H1 (cell line): ENCODE measurements around the gene SNRNP70. TPM values are rescaled to one million over a fixed set of nuclear protein-coding genes. Genes with fewer than 3 reads are reported as not detected.

ENCODE experiments used
- CTCF ChIA-PET: fragments of 300-600 bp; sonication (Branson Sonifier 250); formaldehyde crosslinking; loops from one replicate; lab custom pipeline; 2021; ENCODE audit not compliant: partially characterized antibody; lab: Charles Lee
- POLR2A ChIA-PET: fragments of 300-600 bp; sonication (Branson Sonifier 250); formaldehyde crosslinking; loops from one replicate; lab custom pipeline; 2021; ENCODE audit warnings: inconsistent platforms; ENCODE audit not compliant: partially characterized antibody; lab: Charles Lee
- DNase-seq, 2 experiments: peaks; one replicate each; pipeline versions ENCODE4 v3.0.0 to v3.0.0-alpha.2; 2010 to 2022; ENCODE audit warnings: low spot score in 2 of 2, low read depth in 1 of 2, mixed read lengths in 1 of 2
- FAIRE-seq: peaks from 2 replicates; lab custom pipeline; 2011; peaks lifted over from hg19 to GRCh38; lab: Jason Lieb, UNC
- H2AFZ ChIP-seq: 2 replicates; pipeline ENCODE4 v1.8.1; 2012; ENCODE audit warnings: low read length, inconsistent platforms
- H2AK5ac ChIP-seq: 2 replicates; pipeline ENCODE4 v1.6.1; 2013; ENCODE audit warnings: low read depth, low read length
- H2BK120ac ChIP-seq: replicated peaks from 2 replicates; pipeline ENCODE3; 2013; ENCODE audit warnings: low read depth, low read length, inconsistent platforms
- H2BK12ac ChIP-seq: 2 replicates; pipeline ENCODE4 v1.6.1; 2013; ENCODE audit warnings: low read depth, low read length
- H2BK15ac ChIP-seq: 2 replicates; pipeline ENCODE4 v1.6.1; 2013; ENCODE audit warnings: low read length
- H2BK20ac ChIP-seq: 2 replicates; pipeline ENCODE4 v1.6.1; 2013; ENCODE audit warnings: low read length
- H2BK5ac ChIP-seq: 2 replicates; pipeline ENCODE4 v1.6.1; 2013; ENCODE audit warnings: low read depth, low read length
- H3K14ac ChIP-seq: 2 replicates; pipeline ENCODE4 v1.6.1; 2013; ENCODE audit warnings: inconsistent platforms; ENCODE audit not compliant: insufficient read length
- H3K18ac ChIP-seq: 2 replicates; pipeline ENCODE4 v1.6.1; 2013; ENCODE audit warnings: low read length; ENCODE audit errors: extremely low read depth
- H3K23ac ChIP-seq: 2 replicates; pipeline ENCODE4 v1.6.1; 2013; ENCODE audit warnings: inconsistent platforms; ENCODE audit not compliant: insufficient read length
- H3K23me2 ChIP-seq: 2 replicates; pipeline ENCODE4 v1.6.1; 2013; ENCODE audit warnings: low read depth, low read length
- H3K27ac ChIP-seq: 2 replicates; pipeline ENCODE4 v1.6.1; 2011; ENCODE audit warnings: low read depth, low read length, inconsistent platforms
- H3K27me3 ChIP-seq, 4 experiments: replicated peaks in 1 of 4; 1 replicate in 1 of 4; 2 replicates in 3 of 4; pipeline versions ENCODE4 v1.6.1 to v1.8.1; 2011 to 2013; ENCODE audit warnings: low read length in 3 of 4, mild to moderate bottlenecking in 3 of 4, inconsistent platforms in 2 of 4, mixed read lengths in 2 of 4, moderate library complexity in 1 of 4; ENCODE audit not compliant: control insufficient read depth in 3 of 4, insufficient read depth in 3 of 4; ENCODE audit errors: extremely low read depth in 1 of 4
- H3K36me3 ChIP-seq, 4 experiments: 2 replicates each; pipeline versions ENCODE4 v1.6.1 to v1.8.1; 2011 to 2013; ENCODE audit warnings: mild to moderate bottlenecking in 4 of 4, low read length in 3 of 4, moderate library complexity in 2 of 4, control low read depth in 1 of 4, inconsistent platforms in 1 of 4; ENCODE audit not compliant: insufficient read depth in 4 of 4, control insufficient read depth in 2 of 4
- H3K4ac ChIP-seq: replicated peaks from 2 replicates; pipeline ENCODE3; 2013; ENCODE audit warnings: low read length, low read depth, mixed read lengths, inconsistent platforms; ENCODE audit not compliant: insufficient read length
- H3K4me1 ChIP-seq, 4 experiments: replicated peaks in 1 of 4; 1 replicate in 1 of 4; 2 replicates in 3 of 4; pipeline versions ENCODE4 v1.6.1 to v1.8.1; 2011 to 2013; ENCODE audit warnings: low read length in 3 of 4, inconsistent platforms in 2 of 4, mixed read lengths in 1 of 4; ENCODE audit not compliant: insufficient read depth in 4 of 4, control insufficient read depth in 3 of 4
- H3K4me2 ChIP-seq, 2 experiments: 2 replicates each; pipeline versions ENCODE4 v1.6.1 to v1.8.1; 2011 to 2013; ENCODE audit warnings: low read depth in 2 of 2, low read length in 2 of 2, control low read depth in 1 of 2, inconsistent platforms in 1 of 2, mild to moderate bottlenecking in 1 of 2; ENCODE audit not compliant: insufficient read depth in 1 of 2
- H3K4me3 ChIP-seq, 4 experiments: fragments of 200-600, 300-600 bp in 1 of 4; sonication (generic), shearing (Covaris generic), sonication (Bioruptor Twin) in 1 of 4; 2 replicates each; pipeline versions ENCODE4 v1.5.1 to v1.8.1; 2011 to 2016; ENCODE audit warnings: low read length in 4 of 4, low read depth in 3 of 4, control low read depth in 2 of 4, inconsistent platforms in 2 of 4, mild to moderate bottlenecking in 2 of 4, mixed read lengths in 1 of 4, moderate library complexity in 1 of 4; ENCODE audit not compliant: insufficient read depth in 2 of 4; ENCODE audit errors: extremely low read depth in 1 of 4
- H3K56ac ChIP-seq: replicated peaks from 2 replicates; pipeline ENCODE3; 2013; ENCODE audit warnings: low read depth, mild to moderate bottlenecking, mixed read lengths, low read length, inconsistent platforms; ENCODE audit not compliant: insufficient read length
- H3K79me1 ChIP-seq: 2 replicates; pipeline ENCODE4 v1.6.1; 2013; ENCODE audit warnings: low read depth, low read length, control low read depth
- H3K79me2 ChIP-seq, 2 experiments: 2 replicates each; pipeline versions ENCODE4 v1.6.1 to v1.8.1; 2012 to 2013; ENCODE audit warnings: low read length in 2 of 2, mild to moderate bottlenecking in 2 of 2, inconsistent platforms in 1 of 2; ENCODE audit not compliant: insufficient read depth in 2 of 2, control insufficient read depth in 1 of 2
- H3K9ac ChIP-seq, 4 experiments: replicated peaks in 1 of 4; 1 replicate in 1 of 4; 2 replicates in 3 of 4; pipeline versions ENCODE4 v1.6.1 to v1.8.1; 2011 to 2013; ENCODE audit warnings: low read depth in 3 of 4, low read length in 3 of 4, control low read depth in 2 of 4, mild to moderate bottlenecking in 2 of 4, moderate library complexity in 2 of 4, inconsistent platforms in 1 of 4; ENCODE audit errors: extremely low read depth in 1 of 4
- H3K9me3 ChIP-seq, 2 experiments: 2 replicates each; pipeline versions ENCODE4 v1.6.1 to v1.8.1; 2012 to 2013; ENCODE audit warnings: mild to moderate bottlenecking in 2 of 2, moderate library complexity in 2 of 2, control low read depth in 1 of 2, inconsistent platforms in 1 of 2, low read depth in 1 of 2, low read length in 1 of 2, mixed read lengths in 1 of 2; ENCODE audit not compliant: insufficient read depth in 2 of 2
- H4K20me1 ChIP-seq, 2 experiments: replicated peaks in 1 of 2; 2 replicates each; pipeline versions ENCODE3 to v1.8.1; 2011 to 2013; ENCODE audit warnings: inconsistent platforms in 2 of 2, low read length in 2 of 2, mild to moderate bottlenecking in 1 of 2; ENCODE audit not compliant: insufficient read depth in 2 of 2, control insufficient read depth in 1 of 2
- H4K5ac ChIP-seq: 2 replicates; pipeline ENCODE4 v1.6.1; 2013; ENCODE audit warnings: low read length, low read depth, mixed read lengths, inconsistent platforms; ENCODE audit not compliant: insufficient read length
- H4K8ac ChIP-seq: 2 replicates; pipeline ENCODE4 v1.8.0; 2013; ENCODE audit warnings: mild to moderate bottlenecking, moderate library complexity, low read length, inconsistent platforms; ENCODE audit not compliant: insufficient read depth; ENCODE audit errors: extremely low read depth
- H4K91ac ChIP-seq: replicated peaks from 2 replicates; pipeline ENCODE3; 2013; ENCODE audit warnings: low read length, mixed read lengths, inconsistent platforms; ENCODE audit not compliant: insufficient read length
- RFX5 ChIP-seq: IDR thresholded peaks from 2 replicates; pipeline ENCODE4 v1.6.1; 2011; ENCODE audit warnings: low read depth, low read length, improper control_type of control experiment, borderline replicate concordance
- TEAD4 ChIP-seq: IDR thresholded peaks from 2 replicates; pipeline ENCODE4 v1.6.1; 2012; ENCODE audit warnings: low read depth, low read length, inconsistent platforms, mixed read lengths
- WGBS, 2 experiments: shearing (Covaris generic) in 1 of 2; methylation state at CpG; one replicate each; pipeline versions ENCODE4 v1.1.6 to v1.1.7; 2013 to 2015; ENCODE audit warnings: low lambda C conversion rate in 2 of 2, mixed read lengths in 2 of 2, inconsistent platforms in 1 of 2, low coverage in 1 of 2, missing lambda C conversion rate in 1 of 2; ENCODE audit not compliant: insufficient replicate concordance in 2 of 2, insufficient coverage in 1 of 2, insufficient read length in 1 of 2; ENCODE audit errors: extremely low coverage in 1 of 2, missing lambda C conversion rate in 1 of 2; 5-methylcytosine and 5-hydroxymethylcytosine counted together
- polyA plus RNA-seq, 7 experiments: library from polyadenylated mRNA; depleted of rRNA in 3 of 7; stranded (reverse) in 5 of 7; unstranded in 2 of 7; fragments of >200 nt in 5 of 7; fragments of 200-250 nt in 2 of 7; gene quantifications; 1 replicate in 5 of 7; 2 replicates in 1 of 7; 4 replicates in 1 of 7; pipeline versions ENCODE4 v1.2.1 to v1.2.3, GENCODE V29; 2011 to 2013; ENCODE audit warnings: missing spikeins in 2 of 7, mixed read lengths in 2 of 7
- total RNA-seq: library from RNA; stranded (reverse); fragmentation: NEBNext Ultra II Directional; extraction: Animal tissue kit (Norgen Biotek cat#: 25700); gene quantifications from 2 replicates; pipeline ENCODE4 v1.2.1, GENCODE V29; 2021

The SNRNP70 gene
- total and polyA plus RNA-seq, 2 of the 8 experiments (the other 6 are each of a cell fraction or from before 2014, with no cell fraction given), result 231 to 235 TPM

GRCh38 chr19:49064029-49064629 lies 21.1 kb upstream of the SNRNP70 start:
- Histone ChIP-seq H3K23me2 (peaks cover 8% of the 10 kb centered on the region), H3K27me3 (peaks cover 0 to 39% (median 33%) of the 10 kb centered on the region in 4 experiments; a peak in 6 of 7 replicates), H3K56ac (no peak overlapping the region), H3K14ac (no peak overlapping the region), H3K9ac (no peak overlapping the region), H3K23ac (no peak overlapping the region), H3K4me3 (peak overlapping the region in 3 of 4 experiments; percentile 14 to 61 (median 28); a peak in 4 of 8 replicates), H3K18ac (peak overlapping the region; percentile 32; the same call in 1 of the 2 replicates), H3K9me3 (no peaks in the 10 kb centered on the region), H4K20me1 (peaks cover 0 to 2% of the 10 kb centered on the region in 2 experiments), H3K79me2 (no peaks in the 10 kb centered on the region), H3K4ac (no peak overlapping the region), H4K8ac (no peak overlapping the region; the same call in none of the 2 replicates), H4K5ac (no peak overlapping the region), H3K4me2 (peak overlapping the region; percentile 88 to 90), H4K91ac (peak overlapping the region; percentile 59), H3K36me3 (no peaks in the 10 kb centered on the region), H2AK5ac (no peak overlapping the region), H2BK120ac (no peak overlapping the region), H2AFZ (no peak overlapping the region), H2BK5ac (no peak overlapping the region), H3K79me1 (no peaks in the 10 kb centered on the region), H3K27ac (no peak overlapping the region), H2BK15ac (no peak overlapping the region), H3K4me1 (peaks cover 0 to 22% (median 17%) of the 10 kb centered on the region in 4 experiments; a peak in 6 of 7 replicates), H2BK20ac (no peak overlapping the region), H2BK12ac (0 out of 2 replicates have a peak overlapping the region, but pooled peaks have one; percentile 50)
- WGBS, 2 experiments, result 72% methylated on average over 10 of the region's 10 CpGs; no CpG with 5 or more reads in 1 of the 2 experiments
- POLR2A ChIA-PET, result interaction anchor here (1.2 kb wide), 1 partner anchor 46 kb away, joined by 3 read pairs; no protein-coding TSS in a partner anchor
- DNase-seq (no peak), FAIRE-seq (no peak)
- CTCF ChIA-PET, result interaction anchor here (0.6 kb wide), 1 partner anchor 55 kb away, joined by 4 read pairs; no protein-coding TSS in a partner anchor
- peak; percentile 61; the same call in 1 of the 2 replicates for TF ChIP-seq TEAD4
- TF ChIP-seq RFX5, result no peak
